Skeletal muscle tissue (tissue), 4 donors: ENCODE measurements around the gene MRPL24. TPM values are rescaled to one million over a fixed set of nuclear protein-coding genes. Genes with fewer than 3 reads are reported as not detected.
A peak's percentile ranks its signal among the peaks of the same experiment; 100 is the strongest.

Experiments
- H3K27ac ChIP-seq: one replicate; pipeline ENCODE4 v1.7.0; 2013; ENCODE audit warnings: mild to moderate bottlenecking, low read depth, low read length, inconsistent platforms
- H3K27me3 ChIP-seq, 3 donors: one replicate each; pipeline ENCODE4 v1.7.0; 2013; ENCODE audit warnings: low read length in 3 of 3; ENCODE audit not compliant: control insufficient read depth in 3 of 3, insufficient read depth in 3 of 3
- H3K36me3 ChIP-seq, 3 donors: one replicate each; pipeline ENCODE4 v1.7.0; 2013; ENCODE audit warnings: low read length in 3 of 3; ENCODE audit not compliant: control insufficient read depth in 3 of 3, insufficient read depth in 3 of 3
- H3K4me1 ChIP-seq, 3 donors: one replicate each; pipeline ENCODE4 v1.7.0; 2013; ENCODE audit warnings: low read length in 3 of 3, mild to moderate bottlenecking in 3 of 3; ENCODE audit not compliant: control insufficient read depth in 3 of 3, insufficient read depth in 3 of 3
- H3K4me3 ChIP-seq, 3 donors: one replicate each; pipeline ENCODE4 v1.7.0; 2013; ENCODE audit warnings: low read length in 3 of 3
- H3K9ac ChIP-seq, 3 donors: one replicate each; pipeline ENCODE4 v1.7.0; 2013; ENCODE audit warnings: low read length in 3 of 3, mild to moderate bottlenecking in 3 of 3, moderate library complexity in 2 of 3, low read depth in 1 of 3
- H3K9me3 ChIP-seq, 3 donors: one replicate each; pipeline ENCODE4 v1.7.0; 2013; ENCODE audit warnings: low read length in 3 of 3; ENCODE audit not compliant: control insufficient read depth in 3 of 3
- total RNA-seq: library from RNA; depleted of rRNA; stranded (reverse); fragments of >200 nt; gene quantifications from one replicate; pipeline ENCODE4 v1.2.3, GENCODE V29; 2014
- donor health status: Osteomylitis.

Gene MRPL24
- total RNA-seq, 1 donor from 2014 or later, result 36.5 TPM

GRCh38 chr1:156773607-156774006 lies 32.7 kb upstream of the MRPL24 start:
- no peak overlapping the region for H3K4me3 ChIP-seq
- peaks cover 27 to 49% (median 43%) of the 10 kb centered on the region in 3 donors for H3K4me1 ChIP-seq
- no peaks in the 10 kb centered on the region for H3K27me3 ChIP-seq
- H3K36me3 ChIP-seq, result peaks cover 0 to 14% (median 0%) of the 10 kb centered on the region in 3 donors
- peak overlapping the region; percentile 25 for H3K27ac ChIP-seq
- H3K9ac ChIP-seq, result no peak overlapping the region
- H3K9me3 ChIP-seq, result no peaks in the 10 kb centered on the region

GRCh38 chr1:156772728-156773497 lies 32.0 kb upstream of the MRPL24 start:
- peak overlapping the region; percentile 25 for H3K27ac ChIP-seq
- H3K4me1 ChIP-seq, result peaks cover 32 to 56% (median 46%) of the 10 kb centered on the region in 3 donors
- no peak overlapping the region for H3K4me3 ChIP-seq

GRCh38 chr1:156772222-156772621 lies 31.3 kb upstream of the MRPL24 start:
- no peak overlapping the region for H3K27ac ChIP-seq
- peak overlapping the region in 2 of 3 donors; percentile 37 to 38 for H3K9ac ChIP-seq
- no peaks in the 10 kb centered on the region for H3K9me3 ChIP-seq
- no peaks in the 10 kb centered on the region for H3K27me3 ChIP-seq
- peaks cover 32 to 55% (median 42%) of the 10 kb centered on the region in 3 donors for H3K4me1 ChIP-seq
- H3K36me3 ChIP-seq, result peaks cover 0 to 14% (median 0%) of the 10 kb centered on the region in 3 donors
- no peak overlapping the region for H3K4me3 ChIP-seq

More at GRCh38 chr1:156772728-156773497, 32.0 kb upstream of the MRPL24 start:
- Histone ChIP-seq H3K36me3 (peaks cover 0 to 14% (median 0%) of the 10 kb centered on the region in 3 donors), H3K9ac (peak overlapping the region in 2 of 3 donors; percentile 37 to 38), H3K27me3 (no peaks in the 10 kb centered on the region), H3K9me3 (no peaks in the 10 kb centered on the region)

- Histone ChIP-seq H3K4me1 (peaks cover 35 to 60% (median 46%) of the 10 kb centered on the region in 3 donors), H3K4me3 (peak overlapping the region; percentile 86 to 94 (median 88))
These were observed 27.9 kb upstream of the MRPL24 start for GRCh38 chr1:156768610-156769295.

GRCh38 chr1:156767879-156768604 lies 27.2 kb upstream of the MRPL24 start:
- Histone ChIP-seq H3K9me3 (no peaks in the 10 kb centered on the region), H3K4me1 (peaks cover 30 to 53% (median 41%) of the 10 kb centered on the region in 3 donors), H3K4me3 (peak overlapping the region; percentile 86 to 94 (median 88)), H3K27ac (peak overlapping the region; percentile 97), H3K9ac (peak overlapping the region; percentile 98 to 99 (median 99)), H3K27me3 (no peaks in the 10 kb centered on the region), H3K36me3 (peaks cover 0 to 14% (median 0%) of the 10 kb centered on the region in 3 donors)

More at GRCh38 chr1:156768610-156769295, 27.9 kb upstream of the MRPL24 start:
- H3K27me3 ChIP-seq, result no peaks in the 10 kb centered on the region
- H3K9ac ChIP-seq, result peak overlapping the region; percentile 98 to 99 (median 99)
- peak overlapping the region; percentile 97 for H3K27ac ChIP-seq
- H3K9me3 ChIP-seq, result no peaks in the 10 kb centered on the region
- peaks cover 0 to 14% (median 0%) of the 10 kb centered on the region in 3 donors for H3K36me3 ChIP-seq

GRCh38 chr1:156767101-156767878 lies 26.4 kb upstream of the MRPL24 start, which contains the start of gene PRCC:
Gene PRCC (plus strand): TSS chr1:156767535. CDS start chr1:156767772, 237 bp downstream.
- Histone ChIP-seq H3K9ac (peak within 1 kb of the TSS; percentile 98 to 99 (median 99)), H3K27ac (peak within 1 kb of the TSS; percentile 97), H3K36me3 (peaks cover 0 to 14% (median 0%) of the 10 kb centered on the region in 3 donors), H3K4me1 (peaks cover 30 to 47% (median 35%) of the 10 kb centered on the region in 3 donors), H3K27me3 (no peaks in the 10 kb centered on the region), H3K9me3 (no peaks in the 10 kb centered on the region), H3K4me3 (peak within 1 kb of the TSS; percentile 91 to 98 (median 94))

GRCh38 chr1:156766298-156767100 lies 25.6 kb upstream of the MRPL24 start:
- peak overlapping the region; percentile 85 to 96 (median 89) for H3K9ac ChIP-seq
- peaks cover 30 to 45% (median 35%) of the 10 kb centered on the region in 3 donors for H3K4me1 ChIP-seq
- no peaks in the 10 kb centered on the region for H3K9me3 ChIP-seq
- peaks cover 0 to 14% (median 0%) of the 10 kb centered on the region in 3 donors for H3K36me3 ChIP-seq
- H3K4me3 ChIP-seq, result peak overlapping the region; percentile 87 to 98 (median 91)
- no peaks in the 10 kb centered on the region for H3K27me3 ChIP-seq
- H3K27ac ChIP-seq, result peak overlapping the region; percentile 97

GRCh38 chr1:156765666-156766065 lies 24.8 kb upstream of the MRPL24 start:
- H3K27ac ChIP-seq, result no peak overlapping the region
- no peaks in the 10 kb centered on the region for H3K27me3 ChIP-seq
- peak overlapping the region; percentile 87 to 98 (median 91) for H3K4me3 ChIP-seq

More at GRCh38 chr1:156765666-156766065, 24.8 kb upstream of the MRPL24 start:
- H3K9ac ChIP-seq, result peak overlapping the region; percentile 85 to 96 (median 89)
- H3K4me1 ChIP-seq, result peaks cover 26 to 41% (median 28%) of the 10 kb centered on the region in 3 donors
- H3K9me3 ChIP-seq, result no peaks in the 10 kb centered on the region
- H3K36me3 ChIP-seq, result peaks cover 0 to 6% (median 0%) of the 10 kb centered on the region in 3 donors
